ENCODE results near the gene PKD1L1. TPM values are rescaled to one million over a fixed set of nuclear protein-coding genes. Genes with fewer than 3 reads are reported as not detected.

PKD1L1 gene
- total RNA-seq, 2 experiments from 2014 or later: 0.17 to 0.34 TPM

DNA sequence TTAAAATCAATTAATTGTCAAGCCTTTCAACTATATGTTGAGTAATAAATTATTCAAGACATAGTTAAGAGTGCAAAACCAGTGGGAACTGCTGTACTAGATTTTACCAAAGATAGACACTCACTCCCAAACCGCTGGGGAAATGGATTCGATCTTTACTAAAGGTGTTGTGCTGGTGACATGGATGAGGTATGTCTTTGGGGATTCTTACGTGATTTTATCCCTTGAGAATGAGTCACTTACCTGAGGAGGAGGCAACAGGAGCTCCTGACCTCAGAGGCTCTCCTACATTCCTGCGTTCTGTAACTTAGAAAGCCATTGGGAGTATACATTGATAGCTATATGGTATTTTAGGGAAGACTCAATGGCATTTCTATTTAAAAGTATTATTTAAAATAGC lies 165.5 kb downstream of the PKD1L1 start:
- Mint-ChIP-seq H3K4me3 (no peak overlapping the region), H3K36me3 (no peaks in the 10 kb centered on the region), H3K27me3 (peaks cover 21% of the 10 kb centered on the region), H3K27ac (no peak overlapping the region), H3K4me1 (no peaks in the 10 kb centered on the region), H3K9me3 (no peaks in the 10 kb centered on the region)
- POLR2A ChIA-PET: no interaction called here
- DNase-seq (no peak), ATAC-seq (ENCODE audit: low read depth) (no peak)

DNA sequence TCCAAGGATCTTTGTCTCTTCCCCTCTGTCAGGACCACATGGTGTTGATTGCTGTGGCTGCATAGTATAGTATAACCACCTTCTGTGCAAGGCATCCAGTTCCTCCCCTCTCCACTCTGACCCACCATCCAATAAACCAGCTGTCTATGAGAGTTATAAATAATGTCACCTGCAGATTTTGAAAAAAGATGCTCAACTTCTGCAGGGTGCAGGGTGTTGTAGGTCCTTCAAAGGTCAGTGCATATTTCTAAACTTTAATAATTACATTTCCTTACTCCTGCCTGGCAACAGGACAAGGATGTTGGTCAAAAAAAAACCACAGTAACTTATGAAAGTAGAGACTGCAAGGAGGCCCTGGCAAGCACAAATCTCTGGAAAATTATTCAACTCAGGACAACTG lies 166.2 kb downstream of the PKD1L1 start:
- H3K27me3 Mint-ChIP-seq: peaks cover 19% of the 10 kb centered on the region
- ATAC-seq (ENCODE audit: low read depth) (no peak), DNase-seq (no peak)
- H3K4me1 Mint-ChIP-seq: no peaks in the 10 kb centered on the region
- no peaks in the 10 kb centered on the region for H3K9me3 Mint-ChIP-seq
- no peak overlapping the region for H3K4me3 Mint-ChIP-seq
- POLR2A ChIA-PET: no interaction called here
- no peak overlapping the region for H3K27ac Mint-ChIP-seq
- no peaks in the 10 kb centered on the region for H3K36me3 Mint-ChIP-seq

DNA sequence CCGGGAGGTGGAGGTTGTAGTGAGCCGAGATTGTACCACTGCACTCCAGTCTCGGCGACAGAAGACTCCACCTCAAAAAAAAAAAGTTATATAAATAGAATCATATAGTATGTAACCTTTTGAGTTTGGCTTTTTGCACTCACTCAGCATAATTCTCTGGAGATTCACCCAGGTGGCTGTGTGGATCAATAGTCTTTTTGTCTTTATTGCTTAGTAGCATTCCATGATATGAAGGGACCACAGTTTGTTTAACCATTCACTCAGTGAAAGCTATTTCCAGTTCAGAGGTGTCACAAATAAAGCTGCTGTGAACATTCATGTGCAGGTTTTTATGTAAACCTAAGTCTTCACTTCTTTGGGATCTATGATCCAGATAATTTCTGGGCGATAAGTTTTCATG lies 167.7 kb downstream of the PKD1L1 start:
- no peak for ATAC-seq (ENCODE audit: low read depth)
- H3K27ac Mint-ChIP-seq: no peak overlapping the region
- POLR2A ChIA-PET: no interaction called here
- no peak overlapping the region for H3K4me3 Mint-ChIP-seq
- no peaks in the 10 kb centered on the region for H3K36me3 Mint-ChIP-seq
- H3K4me1 Mint-ChIP-seq: no peaks in the 10 kb centered on the region
- no peaks in the 10 kb centered on the region for H3K9me3 Mint-ChIP-seq
- no peak for DNase-seq
- H3K27me3 Mint-ChIP-seq: peaks cover 19% of the 10 kb centered on the region

DNA sequence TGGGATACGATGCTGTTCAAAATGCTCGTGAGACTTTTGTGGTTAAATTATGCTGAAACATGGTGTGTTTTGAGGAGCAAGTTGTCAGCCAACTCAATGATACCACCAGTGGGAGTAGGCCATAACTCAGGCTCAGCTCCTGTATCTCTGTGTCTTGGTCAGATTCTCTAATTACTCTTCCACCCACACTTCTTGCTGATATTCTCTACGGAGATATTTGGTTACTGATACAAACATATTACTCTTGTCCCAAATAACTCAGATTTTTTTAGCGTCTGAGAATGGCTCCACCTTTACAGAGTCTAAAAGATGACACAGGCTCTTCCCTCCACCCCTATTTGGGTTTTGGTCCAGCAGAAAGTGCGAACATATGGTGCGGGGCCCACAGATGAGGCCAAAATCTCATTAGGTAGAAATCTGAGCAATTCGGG lies 168.9 kb downstream of the PKD1L1 start:
- no peak for DNase-seq
- POLR2A ChIA-PET: no interaction called here
- Mint-ChIP-seq H3K4me1 (no peaks in the 10 kb centered on the region), H3K4me3 (no peak overlapping the region), H3K27ac (no peak overlapping the region), H3K9me3 (no peaks in the 10 kb centered on the region), H3K36me3 (no peaks in the 10 kb centered on the region), H3K27me3 (peaks cover 11% of the 10 kb centered on the region)
- ATAC-seq (ENCODE audit: low read depth): no peak

DNA sequence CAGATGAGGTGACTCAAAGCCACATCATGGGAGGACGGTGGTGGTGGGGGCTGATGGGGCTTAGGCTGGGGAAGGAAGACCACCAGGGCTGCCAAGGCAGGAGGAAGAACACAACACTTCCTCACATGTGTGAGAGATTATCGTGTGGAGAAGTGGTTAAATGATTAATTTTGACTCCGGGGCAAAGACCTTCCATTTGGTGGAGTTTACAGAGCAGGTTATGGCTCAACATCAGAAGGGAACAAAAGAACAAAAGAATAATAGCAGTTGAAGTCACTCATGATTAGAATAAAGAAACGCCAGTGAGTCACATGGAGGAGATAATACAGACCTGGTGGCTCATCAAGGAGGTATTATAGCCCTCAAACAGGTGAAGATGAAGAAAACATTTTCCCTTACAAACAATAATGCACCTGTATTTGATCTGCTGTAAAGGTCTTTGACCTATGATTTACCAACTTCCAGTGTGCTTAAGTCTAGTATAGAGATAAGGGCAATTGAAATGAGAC lies 170.1 kb downstream of the PKD1L1 start:
- H3K4me1 Mint-ChIP-seq: no peaks in the 10 kb centered on the region
- no peak for ATAC-seq (ENCODE audit: low read depth)
- no peaks in the 10 kb centered on the region for H3K36me3 Mint-ChIP-seq

DNA sequence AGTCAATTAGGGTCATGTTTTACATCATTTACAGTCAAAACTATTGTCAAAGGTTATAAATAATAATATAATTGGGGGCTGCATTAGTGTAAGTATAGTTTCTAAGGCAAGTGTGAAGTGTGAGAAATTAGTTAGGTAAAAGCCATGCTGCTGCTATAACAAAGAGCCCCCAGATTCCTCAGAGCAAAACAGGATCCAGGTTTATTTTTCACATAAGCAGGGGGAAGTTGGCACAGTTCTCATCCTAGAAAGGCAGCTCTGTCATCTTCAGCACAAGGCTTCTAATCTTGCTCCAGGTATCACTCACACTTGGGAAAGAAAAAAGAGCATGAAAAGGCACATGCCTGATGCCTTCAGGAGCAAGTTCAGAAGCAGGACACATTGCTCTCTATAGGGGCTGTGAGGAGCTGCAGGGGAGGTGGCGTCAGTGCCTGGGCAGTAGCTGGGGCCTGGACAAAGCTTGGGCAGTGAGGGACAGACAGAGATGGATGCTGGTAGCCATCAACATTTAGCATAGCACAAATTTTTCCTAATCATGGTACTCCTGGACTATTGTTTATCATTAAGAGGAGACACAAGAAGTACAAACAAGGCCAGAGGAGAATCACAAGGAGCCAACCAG lies 170.6 kb downstream of the PKD1L1 start:
- ATAC-seq (ENCODE audit: low read depth) (no peak), DNase-seq (no peak)
- Mint-ChIP-seq H3K9me3 (no peaks in the 10 kb centered on the region), H3K27ac (no peak overlapping the region), H3K4me3 (no peak overlapping the region), H3K4me1 (no peaks in the 10 kb centered on the region), H3K27me3 (peaks cover 7% of the 10 kb centered on the region), H3K36me3 (no peaks in the 10 kb centered on the region)
- POLR2A ChIA-PET: no interaction called here

More for the DNA sequence above, 170.1 kb downstream of the PKD1L1 start:
- DNase-seq: no peak
- Mint-ChIP-seq H3K9me3 (no peaks in the 10 kb centered on the region), H3K27ac (no peak overlapping the region), H3K4me3 (no peak overlapping the region), H3K27me3 (peaks cover 7% of the 10 kb centered on the region)
- POLR2A ChIA-PET: no interaction called here

DNA sequence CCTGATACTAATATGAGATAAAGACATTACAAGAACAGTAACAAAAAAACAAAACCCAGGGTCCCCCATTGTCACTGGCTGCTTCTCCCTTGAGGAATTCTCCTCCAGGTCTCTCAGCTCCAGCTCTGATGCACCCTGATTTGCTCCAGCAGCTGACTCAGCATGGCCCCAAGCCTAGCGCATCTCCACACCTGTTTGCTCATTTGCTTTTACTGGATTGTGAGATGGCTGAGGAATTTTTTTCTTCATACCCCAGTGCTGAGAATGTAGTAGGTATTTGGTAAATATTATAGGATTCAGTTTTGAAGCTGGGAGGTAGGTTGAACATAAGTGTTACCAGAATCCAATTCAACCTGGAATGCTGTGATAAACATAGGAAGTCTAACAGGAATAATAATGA lies 171.9 kb downstream of the PKD1L1 start:
- Mint-ChIP-seq H3K4me3 (no peak overlapping the region), H3K27ac (no peak overlapping the region), H3K4me1 (no peaks in the 10 kb centered on the region), H3K36me3 (no peaks in the 10 kb centered on the region), H3K27me3 (peaks cover 6% of the 10 kb centered on the region), H3K9me3 (no peaks in the 10 kb centered on the region)
- no peak for ATAC-seq (ENCODE audit: low read depth)
- POLR2A ChIA-PET: no interaction called here
- DNase-seq: no peak

DNA sequence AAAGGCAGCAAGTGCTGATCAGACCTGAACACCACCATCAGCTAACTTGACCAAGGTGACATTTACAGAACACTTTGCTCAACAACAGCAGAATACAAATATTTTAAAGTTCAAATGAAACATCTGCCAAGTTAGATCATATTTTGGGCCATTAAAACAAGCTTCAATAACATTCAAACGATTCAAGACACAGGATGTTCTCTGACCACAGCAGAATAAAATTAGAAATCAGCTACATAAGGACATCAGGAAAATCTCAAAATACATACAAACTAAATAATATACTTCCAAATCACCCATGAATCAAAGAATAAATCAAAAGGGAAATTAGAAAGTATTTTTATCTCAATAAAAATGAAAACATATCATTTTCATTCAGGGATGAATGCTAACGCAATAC lies 173.0 kb downstream of the PKD1L1 start:
- H3K9me3 Mint-ChIP-seq: no peaks in the 10 kb centered on the region
- POLR2A ChIA-PET: no interaction called here
- H3K4me3 Mint-ChIP-seq: no peak overlapping the region
- ATAC-seq (ENCODE audit: low read depth): no peak
- H3K27me3 Mint-ChIP-seq: peaks cover 7% of the 10 kb centered on the region
- no peaks in the 10 kb centered on the region for H3K36me3 Mint-ChIP-seq
- DNase-seq: no peak
- H3K4me1 Mint-ChIP-seq: no peaks in the 10 kb centered on the region
- no peak overlapping the region for H3K27ac Mint-ChIP-seq

DNA sequence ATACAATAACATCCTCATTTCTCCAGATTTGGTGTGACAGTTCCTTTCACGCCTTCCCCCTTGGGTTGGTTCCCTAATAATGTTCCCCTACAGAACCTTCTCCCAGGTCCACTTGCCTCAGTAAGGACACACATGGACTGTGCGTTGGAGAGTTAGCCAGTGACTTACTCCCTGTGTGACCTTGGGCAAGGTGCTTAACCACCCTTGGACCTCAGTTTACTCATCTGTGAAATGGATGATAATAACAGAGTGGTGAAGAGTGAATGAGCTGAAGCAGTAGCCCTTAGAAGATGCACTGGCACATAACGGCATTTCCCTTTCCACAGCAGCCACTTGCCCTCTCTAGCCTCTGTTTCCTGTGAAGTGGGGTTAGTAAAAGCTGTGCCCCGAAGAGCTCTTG lies 175.8 kb downstream of the PKD1L1 start:
- Mint-ChIP-seq H3K4me3 (no peak overlapping the region), H3K4me1 (no peaks in the 10 kb centered on the region)
- no peak for ATAC-seq (ENCODE audit: low read depth)

DNA sequence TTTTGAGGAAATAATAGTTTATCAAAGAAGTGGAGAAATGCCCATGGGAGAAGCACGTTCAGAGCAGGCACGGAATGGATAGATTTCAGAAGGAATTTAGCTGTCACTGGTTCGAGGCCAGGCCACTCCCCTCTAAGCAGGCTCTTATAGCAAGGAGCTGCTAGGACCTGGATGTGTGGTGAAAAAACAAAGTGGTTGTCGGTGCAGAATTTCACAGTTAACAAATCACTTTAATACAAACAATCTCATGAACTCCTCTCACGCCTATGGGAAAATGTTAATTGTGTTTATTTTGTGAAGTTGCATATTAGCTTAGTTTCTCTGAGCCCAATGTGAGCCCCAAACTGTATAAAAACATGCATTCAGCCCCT lies 176.3 kb downstream of the PKD1L1 start:
- H3K4me1 Mint-ChIP-seq: no peaks in the 10 kb centered on the region
- ATAC-seq (ENCODE audit: low read depth): no peak
- peaks cover 3% of the 10 kb centered on the region for H3K9me3 Mint-ChIP-seq
- peaks cover 5% of the 10 kb centered on the region for H3K27me3 Mint-ChIP-seq
- no peak for DNase-seq
- H3K4me3 Mint-ChIP-seq: no peak overlapping the region
- POLR2A ChIA-PET: no interaction called here
- H3K27ac Mint-ChIP-seq: no peak overlapping the region
- no peaks in the 10 kb centered on the region for H3K36me3 Mint-ChIP-seq

More for the DNA sequence above, 175.8 kb downstream of the PKD1L1 start:
- Mint-ChIP-seq H3K9me3 (peaks cover 3% of the 10 kb centered on the region), H3K27me3 (peaks cover 5% of the 10 kb centered on the region), H3K36me3 (no peaks in the 10 kb centered on the region), H3K27ac (no peak overlapping the region)
- POLR2A ChIA-PET: no interaction called here
- DNase-seq: no peak

DNA sequence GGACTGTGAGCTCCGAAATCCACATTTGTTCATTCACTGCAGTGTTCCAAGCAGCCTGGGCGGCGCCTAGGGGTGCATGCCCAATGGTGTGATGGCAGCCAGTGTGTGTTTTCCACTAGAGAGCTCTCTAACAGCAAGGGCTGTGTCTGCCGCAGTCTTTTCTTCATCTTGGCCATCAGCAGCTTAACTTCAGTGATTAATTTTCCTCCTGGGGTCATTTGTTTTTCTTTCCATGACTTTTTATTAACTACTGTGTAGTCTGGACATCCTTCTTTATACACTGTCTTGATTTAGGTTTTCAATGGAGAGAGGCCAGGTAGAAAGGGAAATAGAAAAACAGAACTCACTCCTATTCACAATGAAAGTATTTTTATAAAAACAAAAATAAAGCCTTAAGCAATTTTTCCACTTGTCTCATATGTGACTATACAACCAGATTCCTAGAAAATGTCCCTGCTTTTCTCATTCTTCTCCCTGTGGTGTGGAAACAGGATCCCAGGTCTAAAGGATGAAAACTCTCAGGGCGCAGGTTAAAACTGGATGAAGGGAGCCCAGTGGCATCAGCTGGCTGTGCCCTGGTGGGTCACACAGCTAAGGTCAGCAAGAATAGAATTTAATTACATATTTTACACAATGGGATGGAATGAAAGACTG lies 176.8 kb downstream of the PKD1L1 start:
- POLR2A ChIA-PET: no interaction called here
- no peaks in the 10 kb centered on the region for H3K36me3 Mint-ChIP-seq
- H3K27ac Mint-ChIP-seq: no peak overlapping the region
- peaks cover 5% of the 10 kb centered on the region for H3K27me3 Mint-ChIP-seq
- peaks cover 3% of the 10 kb centered on the region for H3K9me3 Mint-ChIP-seq
- no peak for ATAC-seq (ENCODE audit: low read depth)
- H3K4me1 Mint-ChIP-seq: no peaks in the 10 kb centered on the region
- DNase-seq: no peak
- no peak overlapping the region for H3K4me3 Mint-ChIP-seq

DNA sequence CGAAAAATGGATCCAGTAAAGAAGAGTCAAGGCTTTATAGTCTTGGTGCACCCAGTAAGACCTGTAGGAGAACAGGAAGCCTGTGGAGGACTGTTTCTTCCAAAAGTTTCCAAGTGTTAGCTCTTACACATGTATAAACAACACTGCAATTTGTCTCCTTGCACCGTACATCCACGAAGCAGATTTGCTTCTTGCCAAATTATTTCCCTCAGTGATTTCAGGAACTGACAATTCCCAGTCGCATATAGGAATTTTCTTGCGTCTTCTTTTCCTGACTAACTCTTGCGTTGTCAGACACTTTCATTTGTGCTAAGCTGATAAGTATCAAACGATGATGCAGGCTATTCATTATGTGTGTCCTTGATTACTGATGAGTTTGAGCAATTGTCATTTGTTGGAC lies 182.1 kb downstream of the PKD1L1 start:
- DNase-seq: no peak

DNA sequence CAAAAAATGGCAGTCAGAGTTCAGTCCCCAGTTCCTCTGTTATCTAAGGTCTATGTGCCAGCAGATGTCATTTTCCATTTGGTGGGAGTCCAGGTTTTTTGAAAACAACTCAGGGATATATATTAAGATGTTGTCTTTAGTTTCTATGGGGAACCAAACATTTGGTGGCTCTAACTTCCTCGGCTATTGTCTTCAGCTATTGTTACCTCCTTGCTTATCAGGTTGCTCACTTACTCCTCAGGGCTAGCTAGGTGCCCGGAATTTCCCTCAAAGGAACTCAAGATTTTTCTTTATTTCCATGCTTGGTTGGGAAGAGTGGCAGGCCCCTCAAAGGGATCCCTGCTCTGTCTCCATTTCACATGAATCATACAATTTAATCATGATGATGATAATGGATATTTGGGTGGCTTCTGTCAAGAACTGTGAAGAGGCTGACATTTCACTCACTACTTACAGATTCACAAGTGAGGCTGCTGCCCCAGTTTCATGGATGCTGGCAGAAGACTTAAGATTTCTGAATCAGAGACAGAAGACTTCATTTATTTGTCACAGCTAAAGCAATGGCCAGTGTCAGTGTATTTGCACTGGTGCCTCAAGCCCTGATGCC lies 182.8 kb downstream of the PKD1L1 start:
- DNase-seq (no peak), ATAC-seq (ENCODE audit: low read depth) (no peak)
- POLR2A ChIA-PET: no interaction called here
- Mint-ChIP-seq H3K27ac (no peak overlapping the region), H3K27me3 (peaks cover under 1% of the 10 kb centered on the region), H3K4me1 (no peaks in the 10 kb centered on the region), H3K9me3 (peaks cover 3% of the 10 kb centered on the region), H3K4me3 (no peak overlapping the region), H3K36me3 (no peaks in the 10 kb centered on the region)

More for the DNA sequence above, 182.1 kb downstream of the PKD1L1 start:
- H3K9me3 Mint-ChIP-seq: peaks cover 3% of the 10 kb centered on the region
- ATAC-seq (ENCODE audit: low read depth): no peak
- no peak overlapping the region for H3K4me3 Mint-ChIP-seq
- H3K27me3 Mint-ChIP-seq: peaks cover 1% of the 10 kb centered on the region
- no peaks in the 10 kb centered on the region for H3K4me1 Mint-ChIP-seq
- H3K36me3 Mint-ChIP-seq: no peaks in the 10 kb centered on the region
- no peak overlapping the region for H3K27ac Mint-ChIP-seq
- POLR2A ChIA-PET: no interaction called here

DNA sequence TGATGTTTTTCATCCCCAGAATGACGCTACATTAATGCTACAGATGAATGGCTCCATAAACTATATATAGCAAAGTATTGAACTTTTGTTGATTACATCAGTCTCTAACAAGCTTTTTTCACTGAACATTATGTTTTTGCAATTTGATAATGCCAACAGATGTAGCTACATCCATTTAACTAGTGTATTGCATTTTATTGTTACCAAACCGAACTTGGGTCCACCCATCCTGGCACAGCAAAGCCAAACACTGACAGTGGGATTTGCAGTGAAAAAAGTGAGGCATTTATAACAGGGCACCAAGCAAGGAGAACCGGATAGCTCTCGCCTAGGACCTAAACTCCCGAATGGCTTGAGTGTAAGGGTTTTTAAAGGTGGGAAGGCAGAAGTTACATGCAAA lies 183.5 kb downstream of the PKD1L1 start:
- Mint-ChIP-seq H3K4me3 (no peak overlapping the region), H3K36me3 (no peaks in the 10 kb centered on the region), H3K9me3 (peaks cover 3% of the 10 kb centered on the region), H3K27ac (no peak overlapping the region), H3K27me3 (no peaks in the 10 kb centered on the region), H3K4me1 (no peaks in the 10 kb centered on the region)
- POLR2A ChIA-PET: no interaction called here
- DNase-seq (no peak), ATAC-seq (ENCODE audit: low read depth) (no peak)
